WTC11 (cell line): Measurements from ENCODE around the gene PSMD1. TPM values are rescaled to one million over a fixed set of nuclear protein-coding genes. Genes with fewer than 3 reads are reported as not detected.

Source experiments
- ATAC-seq: fragments of 200-7000 bp; cut with Tn5 transposase; 2 replicates; pipeline ENCODE4 v1.10.0; 2021; ENCODE audit warnings: mild to moderate bottlenecking, moderate library complexity
- CTCF ChIA-PET: fragments of 300-600 bp; sonication (Branson Sonifier 250); formaldehyde crosslinking; loops from one replicate; lab custom pipeline; 2021; ENCODE audit warnings: antibody characterized with exemption; lab: Charles Lee
- POLR2A ChIA-PET: fragments of 350-600 bp; sonication (Branson Sonifier 250); formaldehyde crosslinking; loops from one replicate; lab custom pipeline; 2021; ENCODE audit warnings: antibody characterized with exemption; lab: Charles Lee
- DNase-seq: peaks from one replicate; pipeline ENCODE4 v3.0.0; 2021; ENCODE audit warnings: low spot score
- H3K27ac Mint-ChIP-seq: 2 replicates; pipeline ENCODE4 v1.8.0; 2021; ENCODE audit warnings: mixed read lengths
- H3K27me3 Mint-ChIP-seq: 2 replicates; pipeline ENCODE4 v1.8.0; 2021; ENCODE audit warnings: low read depth, mild to moderate bottlenecking, moderate library complexity, mixed read lengths
- H3K36me3 Mint-ChIP-seq: 2 replicates; pipeline ENCODE4 v1.8.0; 2021; ENCODE audit warnings: mixed read lengths
- H3K4me1 Mint-ChIP-seq: 2 replicates; pipeline ENCODE4 v1.8.0; 2022; ENCODE audit warnings: mixed read lengths
- H3K4me3 Mint-ChIP-seq: 2 replicates; pipeline ENCODE4 v1.8.0; 2021; ENCODE audit warnings: mild to moderate bottlenecking, moderate library complexity, mixed read lengths
- H3K9me3 Mint-ChIP-seq: 2 replicates; pipeline ENCODE4 v1.8.0; 2021; ENCODE audit warnings: mixed read lengths
- EMX1 ChIP-seq: fragments of 250-450 bp; sonication (Bioruptor Pico); IDR thresholded peaks from 2 replicates; pipeline ENCODE4 v1.8.0; 2021; ENCODE audit warnings: mild to moderate bottlenecking
- FOXK1 ChIP-seq: sonication (generic); formaldehyde crosslinking; IDR thresholded peaks from 2 replicates; pipeline ENCODE4 v1.8.0; 2022; ENCODE audit warnings: mild to moderate bottlenecking, moderate library complexity, missing genetic modification reagents
- GRHL2 ChIP-seq: fragments of 250-450 bp; sonication (Bioruptor Pico); IDR thresholded peaks from 2 replicates; pipeline ENCODE4 v1.8.0; 2022; ENCODE audit warnings: mild to moderate bottlenecking, moderate library complexity; ENCODE audit not compliant: insufficient replicate concordance, severe bottlenecking
- PRRX2 ChIP-seq: fragments of 250-450 bp; sonication (Bioruptor Pico); IDR thresholded peaks from 2 replicates; pipeline ENCODE4 v1.8.0; 2021; ENCODE audit warnings: mild to moderate bottlenecking
- RELA ChIP-seq: sonication (generic); formaldehyde crosslinking; IDR thresholded peaks from 2 replicates; pipeline ENCODE4 v1.8.1; 2022; ENCODE audit warnings: missing genetic modification reagents, mild to moderate bottlenecking, borderline replicate concordance
- ZNF138 ChIP-seq: sonication (generic); formaldehyde crosslinking; conservative IDR thresholded peaks from 2 replicates; pipeline ENCODE4 v1.8.1; 2022; ENCODE audit warnings: mild to moderate bottlenecking, moderate library complexity, missing genetic modification reagents
- total RNA-seq: library from RNA; stranded (reverse); gene quantifications from 3 replicates; pipeline ENCODE4 v1.2.3, GENCODE V29; 2021
- TF ChIP-seq, protein P1 (sequence below): sonication (generic); formaldehyde crosslinking; IDR thresholded peaks from 2 replicates; pipeline ENCODE4 v1.8.1; 2023; ENCODE audit warnings: mild to moderate bottlenecking, missing genetic modification reagents
- TF ChIP-seq, protein P2 (sequence below): fragments of 250-450 bp; sonication (Bioruptor Pico); IDR thresholded peaks from 2 replicates; pipeline ENCODE4 v1.9.0; 2021; ENCODE audit warnings: mild to moderate bottlenecking
- TF ChIP-seq, protein P3 (sequence below): sonication (generic); formaldehyde crosslinking; IDR thresholded peaks from 2 replicates; pipeline ENCODE4 v1.8.0; 2023; ENCODE audit warnings: missing genetic modification reagents, mild to moderate bottlenecking, borderline replicate concordance
- TF ChIP-seq, protein P4 (sequence below): sonication (generic); formaldehyde crosslinking; IDR thresholded peaks from 2 replicates; pipeline ENCODE4 v1.8.0; 2023; ENCODE audit warnings: mild to moderate bottlenecking, missing genetic modification reagents
- TF ChIP-seq, protein P5 (sequence below): sonication (generic); formaldehyde crosslinking; IDR thresholded peaks from 2 replicates; pipeline ENCODE4 v1.8.0; 2022; ENCODE audit warnings: missing genetic modification reagents
- TF ChIP-seq, protein P6 (sequence below): sonication (generic); formaldehyde crosslinking; IDR thresholded peaks from 2 replicates; pipeline ENCODE4 v1.8.1; 2022; ENCODE audit warnings: mild to moderate bottlenecking, moderate library complexity, missing genetic modification reagents
- TF ChIP-seq, protein P7 (sequence below): fragments of 250-450 bp; sonication (Bioruptor Pico); IDR thresholded peaks from 2 replicates; pipeline ENCODE4 v1.9.0; 2021; ENCODE audit warnings: moderate library complexity, mild to moderate bottlenecking, inconsistent platforms, borderline replicate concordance

Gene PSMD1
- total RNA-seq, 1 experiment from 2014 or later: 163 TPM

DNA sequence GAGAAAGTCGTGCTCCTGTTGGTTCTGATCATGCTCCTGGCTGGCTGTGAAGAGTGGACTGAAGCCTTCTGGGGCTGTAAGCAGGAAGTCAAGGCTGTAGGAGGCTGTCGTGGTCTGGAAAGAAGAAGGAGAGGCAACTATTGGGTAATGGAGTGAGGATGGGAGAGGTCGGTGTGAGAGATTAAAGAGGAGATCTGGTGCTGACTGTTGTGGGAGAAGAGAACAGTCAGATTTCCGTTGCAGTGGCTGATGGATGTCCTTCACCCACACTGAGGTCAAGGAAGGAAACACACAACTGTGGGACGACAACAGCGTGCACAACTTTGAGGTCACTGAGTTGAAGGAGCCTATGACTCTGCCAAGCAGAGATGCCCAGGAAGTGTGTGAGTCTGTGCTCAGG, 2.8 kb upstream of the PSMD1 start:
- no peak for DNase-seq
- no peak overlapping the region for H3K4me3 Mint-ChIP-seq
- TF ChIP-seq ZNF138 (no peak), EMX1 (CRISPR knock-in tag) (no peak), GRHL2 (CRISPR knock-in tag) (no peak), RELA (CRISPR knock-in tag) (no peak), FOXK1 (CRISPR knock-in tag) (no peak), PRRX2 (CRISPR knock-in tag) (no peak)
- TF ChIP-seq, protein P1, sequence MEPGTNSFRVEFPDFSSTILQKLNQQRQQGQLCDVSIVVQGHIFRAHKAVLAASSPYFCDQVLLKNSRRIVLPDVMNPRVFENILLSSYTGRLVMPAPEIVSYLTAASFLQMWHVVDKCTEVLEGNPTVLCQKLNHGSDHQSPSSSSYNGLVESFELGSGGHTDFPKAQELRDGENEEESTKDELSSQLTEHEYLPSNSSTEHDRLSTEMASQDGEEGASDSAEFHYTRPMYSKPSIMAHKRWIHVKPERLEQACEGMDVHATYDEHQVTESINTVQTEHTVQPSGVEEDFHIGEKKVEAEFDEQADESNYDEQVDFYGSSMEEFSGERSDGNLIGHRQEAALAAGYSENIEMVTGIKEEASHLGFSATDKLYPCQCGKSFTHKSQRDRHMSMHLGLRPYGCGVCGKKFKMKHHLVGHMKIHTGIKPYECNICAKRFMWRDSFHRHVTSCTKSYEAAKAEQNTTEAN (CRISPR knock-in tag): no peak
- TF ChIP-seq, protein P2, sequence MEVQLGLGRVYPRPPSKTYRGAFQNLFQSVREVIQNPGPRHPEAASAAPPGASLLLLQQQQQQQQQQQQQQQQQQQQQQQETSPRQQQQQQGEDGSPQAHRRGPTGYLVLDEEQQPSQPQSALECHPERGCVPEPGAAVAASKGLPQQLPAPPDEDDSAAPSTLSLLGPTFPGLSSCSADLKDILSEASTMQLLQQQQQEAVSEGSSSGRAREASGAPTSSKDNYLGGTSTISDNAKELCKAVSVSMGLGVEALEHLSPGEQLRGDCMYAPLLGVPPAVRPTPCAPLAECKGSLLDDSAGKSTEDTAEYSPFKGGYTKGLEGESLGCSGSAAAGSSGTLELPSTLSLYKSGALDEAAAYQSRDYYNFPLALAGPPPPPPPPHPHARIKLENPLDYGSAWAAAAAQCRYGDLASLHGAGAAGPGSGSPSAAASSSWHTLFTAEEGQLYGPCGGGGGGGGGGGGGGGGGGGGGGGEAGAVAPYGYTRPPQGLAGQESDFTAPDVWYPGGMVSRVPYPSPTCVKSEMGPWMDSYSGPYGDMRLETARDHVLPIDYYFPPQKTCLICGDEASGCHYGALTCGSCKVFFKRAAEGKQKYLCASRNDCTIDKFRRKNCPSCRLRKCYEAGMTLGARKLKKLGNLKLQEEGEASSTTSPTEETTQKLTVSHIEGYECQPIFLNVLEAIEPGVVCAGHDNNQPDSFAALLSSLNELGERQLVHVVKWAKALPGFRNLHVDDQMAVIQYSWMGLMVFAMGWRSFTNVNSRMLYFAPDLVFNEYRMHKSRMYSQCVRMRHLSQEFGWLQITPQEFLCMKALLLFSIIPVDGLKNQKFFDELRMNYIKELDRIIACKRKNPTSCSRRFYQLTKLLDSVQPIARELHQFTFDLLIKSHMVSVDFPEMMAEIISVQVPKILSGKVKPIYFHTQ (CRISPR knock-in tag): no peak
- TF ChIP-seq, protein P3, sequence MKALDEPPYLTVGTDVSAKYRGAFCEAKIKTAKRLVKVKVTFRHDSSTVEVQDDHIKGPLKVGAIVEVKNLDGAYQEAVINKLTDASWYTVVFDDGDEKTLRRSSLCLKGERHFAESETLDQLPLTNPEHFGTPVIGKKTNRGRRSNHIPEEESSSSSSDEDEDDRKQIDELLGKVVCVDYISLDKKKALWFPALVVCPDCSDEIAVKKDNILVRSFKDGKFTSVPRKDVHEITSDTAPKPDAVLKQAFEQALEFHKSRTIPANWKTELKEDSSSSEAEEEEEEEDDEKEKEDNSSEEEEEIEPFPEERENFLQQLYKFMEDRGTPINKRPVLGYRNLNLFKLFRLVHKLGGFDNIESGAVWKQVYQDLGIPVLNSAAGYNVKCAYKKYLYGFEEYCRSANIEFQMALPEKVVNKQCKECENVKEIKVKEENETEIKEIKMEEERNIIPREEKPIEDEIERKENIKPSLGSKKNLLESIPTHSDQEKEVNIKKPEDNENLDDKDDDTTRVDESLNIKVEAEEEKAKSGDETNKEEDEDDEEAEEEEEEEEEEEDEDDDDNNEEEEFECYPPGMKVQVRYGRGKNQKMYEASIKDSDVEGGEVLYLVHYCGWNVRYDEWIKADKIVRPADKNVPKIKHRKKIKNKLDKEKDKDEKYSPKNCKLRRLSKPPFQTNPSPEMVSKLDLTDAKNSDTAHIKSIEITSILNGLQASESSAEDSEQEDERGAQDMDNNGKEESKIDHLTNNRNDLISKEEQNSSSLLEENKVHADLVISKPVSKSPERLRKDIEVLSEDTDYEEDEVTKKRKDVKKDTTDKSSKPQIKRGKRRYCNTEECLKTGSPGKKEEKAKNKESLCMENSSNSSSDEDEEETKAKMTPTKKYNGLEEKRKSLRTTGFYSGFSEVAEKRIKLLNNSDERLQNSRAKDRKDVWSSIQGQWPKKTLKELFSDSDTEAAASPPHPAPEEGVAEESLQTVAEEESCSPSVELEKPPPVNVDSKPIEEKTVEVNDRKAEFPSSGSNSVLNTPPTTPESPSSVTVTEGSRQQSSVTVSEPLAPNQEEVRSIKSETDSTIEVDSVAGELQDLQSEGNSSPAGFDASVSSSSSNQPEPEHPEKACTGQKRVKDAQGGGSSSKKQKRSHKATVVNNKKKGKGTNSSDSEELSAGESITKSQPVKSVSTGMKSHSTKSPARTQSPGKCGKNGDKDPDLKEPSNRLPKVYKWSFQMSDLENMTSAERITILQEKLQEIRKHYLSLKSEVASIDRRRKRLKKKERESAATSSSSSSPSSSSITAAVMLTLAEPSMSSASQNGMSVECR: no peak
- TF ChIP-seq, protein P4, sequence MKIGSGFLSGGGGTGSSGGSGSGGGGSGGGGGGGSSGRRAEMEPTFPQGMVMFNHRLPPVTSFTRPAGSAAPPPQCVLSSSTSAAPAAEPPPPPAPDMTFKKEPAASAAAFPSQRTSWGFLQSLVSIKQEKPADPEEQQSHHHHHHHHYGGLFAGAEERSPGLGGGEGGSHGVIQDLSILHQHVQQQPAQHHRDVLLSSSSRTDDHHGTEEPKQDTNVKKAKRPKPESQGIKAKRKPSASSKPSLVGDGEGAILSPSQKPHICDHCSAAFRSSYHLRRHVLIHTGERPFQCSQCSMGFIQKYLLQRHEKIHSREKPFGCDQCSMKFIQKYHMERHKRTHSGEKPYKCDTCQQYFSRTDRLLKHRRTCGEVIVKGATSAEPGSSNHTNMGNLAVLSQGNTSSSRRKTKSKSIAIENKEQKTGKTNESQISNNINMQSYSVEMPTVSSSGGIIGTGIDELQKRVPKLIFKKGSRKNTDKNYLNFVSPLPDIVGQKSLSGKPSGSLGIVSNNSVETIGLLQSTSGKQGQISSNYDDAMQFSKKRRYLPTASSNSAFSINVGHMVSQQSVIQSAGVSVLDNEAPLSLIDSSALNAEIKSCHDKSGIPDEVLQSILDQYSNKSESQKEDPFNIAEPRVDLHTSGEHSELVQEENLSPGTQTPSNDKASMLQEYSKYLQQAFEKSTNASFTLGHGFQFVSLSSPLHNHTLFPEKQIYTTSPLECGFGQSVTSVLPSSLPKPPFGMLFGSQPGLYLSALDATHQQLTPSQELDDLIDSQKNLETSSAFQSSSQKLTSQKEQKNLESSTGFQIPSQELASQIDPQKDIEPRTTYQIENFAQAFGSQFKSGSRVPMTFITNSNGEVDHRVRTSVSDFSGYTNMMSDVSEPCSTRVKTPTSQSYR (CRISPR knock-in tag): no peak
- TF ChIP-seq, protein P5, sequence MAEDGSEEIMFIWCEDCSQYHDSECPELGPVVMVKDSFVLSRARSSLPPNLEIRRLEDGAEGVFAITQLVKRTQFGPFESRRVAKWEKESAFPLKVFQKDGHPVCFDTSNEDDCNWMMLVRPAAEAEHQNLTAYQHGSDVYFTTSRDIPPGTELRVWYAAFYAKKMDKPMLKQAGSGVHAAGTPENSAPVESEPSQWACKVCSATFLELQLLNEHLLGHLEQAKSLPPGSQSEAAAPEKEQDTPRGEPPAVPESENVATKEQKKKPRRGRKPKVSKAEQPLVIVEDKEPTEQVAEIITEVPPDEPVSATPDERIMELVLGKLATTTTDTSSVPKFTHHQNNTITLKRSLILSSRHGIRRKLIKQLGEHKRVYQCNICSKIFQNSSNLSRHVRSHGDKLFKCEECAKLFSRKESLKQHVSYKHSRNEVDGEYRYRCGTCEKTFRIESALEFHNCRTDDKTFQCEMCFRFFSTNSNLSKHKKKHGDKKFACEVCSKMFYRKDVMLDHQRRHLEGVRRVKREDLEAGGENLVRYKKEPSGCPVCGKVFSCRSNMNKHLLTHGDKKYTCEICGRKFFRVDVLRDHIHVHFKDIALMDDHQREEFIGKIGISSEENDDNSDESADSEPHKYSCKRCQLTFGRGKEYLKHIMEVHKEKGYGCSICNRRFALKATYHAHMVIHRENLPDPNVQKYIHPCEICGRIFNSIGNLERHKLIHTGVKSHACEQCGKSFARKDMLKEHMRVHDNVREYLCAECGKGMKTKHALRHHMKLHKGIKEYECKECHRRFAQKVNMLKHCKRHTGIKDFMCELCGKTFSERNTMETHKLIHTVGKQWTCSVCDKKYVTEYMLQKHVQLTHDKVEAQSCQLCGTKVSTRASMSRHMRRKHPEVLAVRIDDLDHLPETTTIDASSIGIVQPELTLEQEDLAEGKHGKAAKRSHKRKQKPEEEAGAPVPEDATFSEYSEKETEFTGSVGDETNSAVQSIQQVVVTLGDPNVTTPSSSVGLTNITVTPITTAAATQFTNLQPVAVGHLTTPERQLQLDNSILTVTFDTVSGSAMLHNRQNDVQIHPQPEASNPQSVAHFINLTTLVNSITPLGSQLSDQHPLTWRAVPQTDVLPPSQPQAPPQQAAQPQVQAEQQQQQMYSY (CRISPR knock-in tag): no peak
- TF ChIP-seq, protein P6, sequence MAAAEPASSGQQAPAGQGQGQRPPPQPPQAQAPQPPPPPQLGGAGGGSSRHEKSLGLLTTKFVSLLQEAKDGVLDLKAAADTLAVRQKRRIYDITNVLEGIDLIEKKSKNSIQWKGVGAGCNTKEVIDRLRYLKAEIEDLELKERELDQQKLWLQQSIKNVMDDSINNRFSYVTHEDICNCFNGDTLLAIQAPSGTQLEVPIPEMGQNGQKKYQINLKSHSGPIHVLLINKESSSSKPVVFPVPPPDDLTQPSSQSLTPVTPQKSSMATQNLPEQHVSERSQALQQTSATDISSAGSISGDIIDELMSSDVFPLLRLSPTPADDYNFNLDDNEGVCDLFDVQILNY (CRISPR knock-in tag): no peak
- TF ChIP-seq, protein P7, sequence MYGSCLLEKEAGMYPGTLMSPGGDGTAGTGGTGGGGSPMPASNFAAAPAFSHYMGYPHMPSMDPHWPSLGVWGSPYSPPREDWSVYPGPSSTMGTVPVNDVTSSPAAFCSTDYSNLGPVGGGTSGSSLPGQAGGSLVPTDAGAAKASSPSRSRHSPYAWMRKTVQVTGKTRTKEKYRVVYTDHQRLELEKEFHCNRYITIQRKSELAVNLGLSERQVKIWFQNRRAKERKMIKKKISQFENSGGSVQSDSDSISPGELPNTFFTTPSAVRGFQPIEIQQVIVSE (CRISPR knock-in tag): no peak
- TF ChIP-seq, all 79 proteins: peak for 0
- POLR2A ChIA-PET: no interaction called here
- CTCF ChIA-PET: interaction anchor here (1.5 to 1.8 kb wide), 4 partner anchors 14 to 152 kb away, joined by 4 to 23 read pairs (median 12); partner anchors contain the start of gene C2orf72
- H3K9me3 Mint-ChIP-seq: no peaks in the 10 kb centered on the region
- ATAC-seq: no peak
- H3K4me1 Mint-ChIP-seq: peaks cover 22% of the 10 kb centered on the region
- H3K27ac Mint-ChIP-seq: no peak overlapping the region
- H3K27me3 Mint-ChIP-seq: peaks cover 46% of the 10 kb centered on the region
- no peaks in the 10 kb centered on the region for H3K36me3 Mint-ChIP-seq
